K562 (cell line): ENCODE measurements around the gene RSRC1. TPM values are rescaled to one million over a fixed set of nuclear protein-coding genes. Genes with fewer than 3 reads are reported as not detected.

Source experiments
- ATAC-seq: fragments of 200-7000 bp; cut with Tn5 transposase; 3 replicates; pipeline ENCODE4 v1.9.1; 2020; ENCODE audit warnings: moderate library complexity
- BruUV-seq: library from RNA; stranded (reverse); fragments of 400-500 nt; replicated peaks from 2 replicates; lab custom pipeline; 2021; lab: Mats Ljungman, UMichigan
- CTCF ChIA-PET: fragments of 300-600 bp; formaldehyde crosslinking; extraction: SDS; loops from one replicate; lab custom pipeline; 2021; ENCODE audit warnings: low intra/inter-chr PET ratio; lab: Yijun Ruan, JAX
- POLR2A ChIA-PET: fragments of 300-600, 350-650 bp; sonication (Branson Sonifier 250); formaldehyde crosslinking; extraction: SDS; loops from one replicate; lab custom pipeline; 2021; ENCODE audit warnings: antibody characterized with exemption, inconsistent platforms; lab: Yijun Ruan, JAX
- DNase-seq, 4 experiments: peaks; one replicate each; pipeline versions ENCODE4 v3.0.0 to v3.0.0-alpha.2; 2011 to 2018; ENCODE audit warnings: low spot score in 3 of 4, mixed read lengths in 3 of 4; ENCODE audit errors: extremely low read depth in 1 of 4
- FAIRE-seq: peaks from 2 replicates; lab custom pipeline; 2011; peaks lifted over from hg19 to GRCh38; lab: Jason Lieb, UNC
- H2AFZ ChIP-seq: 2 replicates; pipeline ENCODE4 v1.6.0; 2011; ENCODE audit warnings: low read depth, low read length, control low read depth, inconsistent platforms
- H3K27ac ChIP-seq: fragments of 200-600 bp; 3 replicates; pipeline ENCODE4 v1.8.0; 2011; ENCODE audit warnings: low read depth, mild to moderate bottlenecking, control low read depth, inconsistent platforms, low read length, moderate library complexity, mixed read lengths; ENCODE audit errors: extremely low read depth
- H3K27me3 ChIP-seq, 2 experiments: fragments of 300-600 bp in 1 of 2; 2 replicates in 1 of 2; 3 replicates in 1 of 2; pipeline versions ENCODE4 v1.6.0 to v1.8.0; 2011; ENCODE audit warnings: inconsistent platforms in 2 of 2, low read length in 2 of 2, mild to moderate bottlenecking in 1 of 2, mixed read lengths in 1 of 2, moderate library complexity in 1 of 2; ENCODE audit not compliant: control insufficient read depth in 2 of 2, insufficient read depth in 2 of 2
- H3K36me3 ChIP-seq: fragments of 300-600 bp; 3 replicates; pipeline ENCODE4 v1.8.0; 2011; ENCODE audit warnings: mild to moderate bottlenecking, low read length, inconsistent platforms; ENCODE audit not compliant: control insufficient read depth, insufficient read depth
- H3K4me1 ChIP-seq, 2 experiments: fragments of 200-600 bp in 1 of 2; replicated peaks in 1 of 2; 2 replicates in 1 of 2; 3 replicates in 1 of 2; pipeline versions ENCODE4 v1.5.1 to v1.8.0; 2011; ENCODE audit warnings: inconsistent platforms in 2 of 2, low read length in 2 of 2, mild to moderate bottlenecking in 1 of 2, mixed read lengths in 1 of 2, moderate library complexity in 1 of 2; ENCODE audit not compliant: control insufficient read depth in 2 of 2, insufficient read depth in 2 of 2
- H3K4me2 ChIP-seq: 2 replicates; pipeline ENCODE4 v1.6.1; 2011; ENCODE audit warnings: low read length, control low read depth, inconsistent platforms, mixed read lengths; ENCODE audit not compliant: insufficient read depth
- H3K4me3 ChIP-seq: fragments of 200-600 bp; sonication (generic), shearing (Covaris generic); 2 replicates; pipeline ENCODE4 v1.5.1; 2016; ENCODE audit warnings: control low read depth, inconsistent platforms
- H3K79me2 ChIP-seq: fragments of 200-600 bp; 3 replicates; pipeline ENCODE4 v1.8.0; 2011; ENCODE audit warnings: low read length, inconsistent platforms; ENCODE audit not compliant: control insufficient read depth, insufficient read depth
- H3K9ac ChIP-seq, 2 experiments: 2 replicates each; pipeline versions ENCODE4 v1.6.0 to v1.6.1; 2011; ENCODE audit warnings: low read depth in 2 of 2, low read length in 2 of 2, control low read depth in 1 of 2, inconsistent platforms in 1 of 2, mild to moderate bottlenecking in 1 of 2, mixed read lengths in 1 of 2; ENCODE audit not compliant: insufficient read depth in 1 of 2
- H3K9me1 ChIP-seq: one replicate; pipeline ENCODE4 v1.6.0; 2011; ENCODE audit warnings: inconsistent platforms, mild to moderate bottlenecking, low read length, moderate library complexity; ENCODE audit not compliant: control insufficient read depth, insufficient read depth
- H3K9me3 ChIP-seq: replicated peaks from 2 replicates; pipeline ENCODE4 v1.5.1; 2011; ENCODE audit warnings: low read depth, low read length, inconsistent platforms; ENCODE audit not compliant: control insufficient read depth, insufficient read depth
- H4K20me1 ChIP-seq: replicated peaks from 2 replicates; pipeline ENCODE4 v1.6.1; 2011; ENCODE audit warnings: low read length, inconsistent platforms, mixed read lengths; ENCODE audit not compliant: control insufficient read depth, insufficient read depth
- DPF2 ChIP-seq: fragments of 450-650 bp; IDR thresholded peaks from 2 replicates; pipeline ENCODE4 v1.6.1; 2016
- ELK1 ChIP-seq: sonication (generic); formaldehyde crosslinking; IDR thresholded peaks from 2 replicates; pipeline ENCODE4 v1.8.1; 2022; ENCODE audit warnings: missing genetic modification reagents
- FOXJ3 ChIP-seq: sonication (generic); formaldehyde crosslinking; IDR thresholded peaks from 2 replicates; pipeline ENCODE4 v1.4.0; 2020; ENCODE audit warnings: mild to moderate bottlenecking, missing genetic modification reagents
- PHF21A ChIP-seq: fragments of 450-650 bp; IDR thresholded peaks from 2 replicates; pipeline ENCODE4 v1.6.1; 2017; ENCODE audit warnings: low read depth, borderline replicate concordance
- ZNF263 ChIP-seq: sonication (generic); formaldehyde crosslinking; IDR thresholded peaks from 2 replicates; pipeline ENCODE4 v1.8.0; 2022; ENCODE audit warnings: mild to moderate bottlenecking, missing genetic modification reagents, borderline replicate concordance
- ZNF655 ChIP-seq: fragments of 250-450 bp; sonication (Bioruptor Pico); IDR thresholded peaks from 2 replicates; pipeline ENCODE4 v1.5.0; 2021
- ZNF77 ChIP-seq: fragments of 250-450 bp; sonication (Bioruptor Pico); IDR thresholded peaks from 2 replicates; pipeline ENCODE4 v1.5.0; 2020
- WGBS: fragments of 100-300 bp; shearing (Covaris generic); methylation state at CpG from one replicate; pipeline ENCODE4 v1.1.6; 2016; ENCODE audit warnings: low coverage, mixed read lengths; ENCODE audit not compliant: insufficient coverage; ENCODE audit errors: missing lambda C conversion rate; 5-methylcytosine and 5-hydroxymethylcytosine counted together
- in situ Hi-C: fragments of 300-500 bp; cut with MboI; formaldehyde crosslinking; loops from 4 replicates; pipeline ENCODE4 v1.15.0; 2018; ENCODE audit warnings: inconsistent platforms, mixed read lengths
- intact Hi-C: fragments of 100-400 bp; cut with micrococcal nuclease; formaldehyde crosslinking; loops from 2 replicates; pipeline ENCODE4 v1.14.2; 2022
- polyA plus RNA-seq, 8 experiments: library from polyadenylated mRNA; depleted of rRNA in 4 of 8; stranded (reverse) in 5 of 8; unstranded in 3 of 8; fragments of >200 nt; fragmentation: Nextera tagmentation in 2 of 8; fragmentation: Illumina TruSeq in 1 of 8; extraction: Ambion mirVana in 2 of 8; extraction: Trizol in 1 of 8; gene quantifications; 2 replicates each; pipeline versions ENCODE4 v1.2.1 to v1.2.3, GENCODE V29; 2011 to 2014; ENCODE audit warnings: inconsistent platforms in 1 of 8, missing spikeins in 1 of 8
- total RNA-seq, 7 experiments: library from RNA; depleted of rRNA in 6 of 7; stranded (reverse); fragments of >200 nt in 6 of 7; fragmentation: Illumina TruSeq in 2 of 7; extraction: Trizol in 2 of 7; gene quantifications; 2 replicates each; pipeline versions ENCODE4 v1.2.1 to v1.2.3, GENCODE V29; 2011 to 2021; ENCODE audit warnings: low replicate concordance in 1 of 7

Gene RSRC1
- total and polyA plus RNA-seq, 9 of the 15 experiments (the other 6 are each of a cell fraction or from before 2014, with no cell fraction given): 19.3 to 128 (median 75.5) TPM

- Histone ChIP-seq H3K9me1 (no peaks in the 10 kb centered on the region), H4K20me1 (no peaks in the 10 kb centered on the region), H3K9me3 (no peaks in the 10 kb centered on the region), H3K4me1 (no peaks in the 10 kb centered on the region), H3K27ac (no peak overlapping the region), H3K79me2 (no peaks in the 10 kb centered on the region), H3K36me3 (no peaks in the 10 kb centered on the region), H3K9ac (no peak overlapping the region), H3K27me3 (no peaks in the 10 kb centered on the region), H2AFZ (no peak overlapping the region), H3K4me2 (no peak overlapping the region), H3K4me3 (no peak overlapping the region)
- ChIA-PET CTCF (no interaction called here), POLR2A (no interaction called here)
- BruUV-seq: no TSS peak
- DNase-seq (peak in 1 of 4 experiments; percentile 7), ATAC-seq (peak; percentile 49), FAIRE-seq (peak; percentile 37)
- in situ Hi-C loops: no loop called here
- WGBS: 45% methylated on average over 2 of the region's 2 CpGs
- intact Hi-C loops: no loop called here
- TF ChIP-seq FOXJ3 (CRISPR knock-in tag): no peak
- no peak for TF ChIP-seq ELK1 (CRISPR knock-in tag)
- TF ChIP-seq ZNF655 (CRISPR knock-in tag): no peak
- no peak for TF ChIP-seq PHF21A
- TF ChIP-seq ZNF263 (CRISPR knock-in tag): no peak
- no peak for TF ChIP-seq DPF2
- TF ChIP-seq ZNF77 (CRISPR knock-in tag): no peak
Measured at GRCh38 chr3:158470944-158471638, 361.2 kb downstream of the RSRC1 start.
